ENCODE measurements around the gene CHI3L1.
"Not testable (repeated sequence)": the region's sequence is repeated elsewhere in the genome, so short reads cannot be mapped to it uniquely, and the experiment has no call there.

CHI3L1 gene

GRCh38 chr1:203186446-203187303, at the start of gene CHI3L1:
CHI3L1 (minus strand) TSS chr1:203186704; CDS start chr1:203186623, 81 bp downstream.
- DNase-seq (ENCODE audit: low spot score) = no peak

GRCh38 chr1:203234901-203235300, 48.4 kb upstream of the CHI3L1 start:
- not testable (repeated sequence) for DNase-seq (ENCODE audit: low spot score)

- no peak for DNase-seq (ENCODE audit: low spot score)
Measured at GRCh38 chr1:203229471-203230135, 43.1 kb upstream of the CHI3L1 start, which contains the start of gene CHIT1. CHIT1 (minus strand) TSS chr1:203229673; CDS start chr1:203229636, 37 bp downstream.

- no peak for DNase-seq (ENCODE audit: low spot score)
Measured at GRCh38 chr1:203228670-203229069, 42.2 kb upstream of the CHI3L1 start.

- no peak for DNase-seq (ENCODE audit: low spot score)
Measured at GRCh38 chr1:203227371-203228083, 41.0 kb upstream of the CHI3L1 start.

GRCh38 chr1:203225071-203225470, 38.6 kb upstream of the CHI3L1 start:
- no peak for DNase-seq (ENCODE audit: low spot score)

- no peak for DNase-seq (ENCODE audit: low spot score)
Measured at GRCh38 chr1:203223012-203223775, 36.7 kb upstream of the CHI3L1 start.

- no peak for DNase-seq (ENCODE audit: low spot score)
Measured at GRCh38 chr1:203219934-203220333, 33.4 kb upstream of the CHI3L1 start.

GRCh38 chr1:203219171-203219570, 32.7 kb upstream of the CHI3L1 start:
- no peak for DNase-seq (ENCODE audit: low spot score)

- DNase-seq (ENCODE audit: low spot score) = no peak
Measured at GRCh38 chr1:203217668-203218067, 31.2 kb upstream of the CHI3L1 start.

GRCh38 chr1:203217139-203217655, 30.7 kb upstream of the CHI3L1 start:
- DNase-seq (ENCODE audit: low spot score) = no peak

- peak; percentile 65 for DNase-seq (ENCODE audit: low spot score)
Measured at GRCh38 chr1:203216274-203217138, 30.0 kb upstream of the CHI3L1 start.

- DNase-seq (ENCODE audit: low spot score) = no peak
Measured at GRCh38 chr1:203215573-203215972, 29.1 kb upstream of the CHI3L1 start.

- no peak for DNase-seq (ENCODE audit: low spot score)
Measured at GRCh38 chr1:203214871-203215270, 28.4 kb upstream of the CHI3L1 start.

GRCh38 chr1:203213126-203213525, 26.6 kb upstream of the CHI3L1 start:
- DNase-seq (ENCODE audit: low spot score) = no peak

- no peak for DNase-seq (ENCODE audit: low spot score)
Measured at GRCh38 chr1:203211812-203212211, 25.3 kb upstream of the CHI3L1 start.

- no peak for DNase-seq (ENCODE audit: low spot score)
Measured at GRCh38 chr1:203210988-203211387, 24.5 kb upstream of the CHI3L1 start.

GRCh38 chr1:203210350-203210749, 23.8 kb upstream of the CHI3L1 start:
- no peak for DNase-seq (ENCODE audit: low spot score)

GRCh38 chr1:203208181-203208580, 21.7 kb upstream of the CHI3L1 start:
- DNase-seq (ENCODE audit: low spot score) = no peak

- DNase-seq (ENCODE audit: low spot score) = no peak
Measured at GRCh38 chr1:203207751-203208150, 21.2 kb upstream of the CHI3L1 start.

All from kidney capillary endothelial cell (primary cell).